ENCODE data around the gene TMED1. TPM values are rescaled to one million over a fixed set of nuclear protein-coding genes. Genes with fewer than 3 reads are reported as not detected.

TMED1 gene, protein sequence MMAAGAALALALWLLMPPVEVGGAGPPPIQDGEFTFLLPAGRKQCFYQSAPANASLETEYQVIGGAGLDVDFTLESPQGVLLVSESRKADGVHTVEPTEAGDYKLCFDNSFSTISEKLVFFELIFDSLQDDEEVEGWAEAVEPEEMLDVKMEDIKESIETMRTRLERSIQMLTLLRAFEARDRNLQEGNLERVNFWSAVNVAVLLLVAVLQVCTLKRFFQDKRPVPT
- total RNA-seq: 10 to 100 TPM; 11.3 to 40.7 (median 25.1) TPM

DNA sequence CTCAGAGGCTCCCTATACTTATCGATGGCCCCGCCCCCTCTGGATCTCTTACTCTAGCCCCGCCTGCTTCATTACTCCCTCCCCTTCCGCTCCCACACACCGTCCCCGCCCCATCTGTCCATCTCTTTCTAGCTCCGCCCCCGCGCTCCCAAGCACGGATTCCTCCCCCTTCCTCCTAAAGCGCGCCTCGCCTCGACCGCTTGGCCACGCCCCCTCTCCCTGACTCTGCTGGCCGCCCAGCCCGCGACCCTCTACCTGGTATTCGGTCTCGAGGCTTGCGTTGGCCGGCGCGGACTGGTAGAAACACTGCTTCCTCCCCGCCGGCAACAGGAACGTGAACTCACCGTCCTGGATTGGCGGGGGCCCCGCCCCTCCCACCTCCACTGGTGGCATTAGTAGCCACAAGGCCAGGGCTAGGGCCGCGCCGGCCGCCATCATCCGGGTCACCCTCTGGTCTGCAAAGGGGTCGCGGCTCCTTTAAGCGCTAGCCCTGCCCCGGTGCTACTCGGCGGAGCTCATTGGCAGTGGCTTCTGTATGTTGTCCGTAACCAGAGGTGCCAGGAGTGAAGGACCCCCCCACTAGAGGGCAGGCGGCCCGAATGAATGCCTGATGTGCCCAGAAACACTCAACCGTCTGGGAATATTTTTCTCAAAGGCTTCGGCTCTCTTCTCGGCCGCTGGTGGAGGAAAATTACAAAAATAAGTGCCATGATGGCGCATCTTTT, at the start of gene TMED1:
TMED1 (minus strand) TSS at position 459 of the 725 bp plus-strand sequence; CDS start at position 438, 21 bp downstream.
- Histone ChIP-seq H3K4me3 (peak within 1 kb of the TSS; percentile 31 to 84 (median 58)), H3K27me3 (no peaks in the 10 kb centered on the region), H3K4me1 (peaks cover 0 to 19% (median 7%) of the 10 kb centered on the region in 4 donors), H3K9me3 (no peaks in the 10 kb centered on the region), H3K27ac (peak within 1 kb of the TSS; percentile 94 to 97 (median 96)), H3K36me3 (peaks cover 5 to 35% (median 31%) of the 10 kb centered on the region in 4 donors)
- ATAC-seq (ENCODE audit: low FRiP score in 2 of 2) (peak; percentile 95 to 98), DNase-seq (peak; percentile 96 to 97)
- TF ChIP-seq EP300 (IDR thresholded peaks at IDR 0.05): peak in 1 of 4 donors; percentile 6
- peak in 2 of 4 donors; percentile 48 to 61 for TF ChIP-seq POLR2A (IDR thresholded peaks at IDR 0.05)
- peak; percentile 41 to 79 for TF ChIP-seq POLR2AphosphoS5 (IDR thresholded peaks at IDR 0.05)
- TF ChIP-seq, protein P1, sequence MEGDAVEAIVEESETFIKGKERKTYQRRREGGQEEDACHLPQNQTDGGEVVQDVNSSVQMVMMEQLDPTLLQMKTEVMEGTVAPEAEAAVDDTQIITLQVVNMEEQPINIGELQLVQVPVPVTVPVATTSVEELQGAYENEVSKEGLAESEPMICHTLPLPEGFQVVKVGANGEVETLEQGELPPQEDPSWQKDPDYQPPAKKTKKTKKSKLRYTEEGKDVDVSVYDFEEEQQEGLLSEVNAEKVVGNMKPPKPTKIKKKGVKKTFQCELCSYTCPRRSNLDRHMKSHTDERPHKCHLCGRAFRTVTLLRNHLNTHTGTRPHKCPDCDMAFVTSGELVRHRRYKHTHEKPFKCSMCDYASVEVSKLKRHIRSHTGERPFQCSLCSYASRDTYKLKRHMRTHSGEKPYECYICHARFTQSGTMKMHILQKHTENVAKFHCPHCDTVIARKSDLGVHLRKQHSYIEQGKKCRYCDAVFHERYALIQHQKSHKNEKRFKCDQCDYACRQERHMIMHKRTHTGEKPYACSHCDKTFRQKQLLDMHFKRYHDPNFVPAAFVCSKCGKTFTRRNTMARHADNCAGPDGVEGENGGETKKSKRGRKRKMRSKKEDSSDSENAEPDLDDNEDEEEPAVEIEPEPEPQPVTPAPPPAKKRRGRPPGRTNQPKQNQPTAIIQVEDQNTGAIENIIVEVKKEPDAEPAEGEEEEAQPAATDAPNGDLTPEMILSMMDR (IDR thresholded peaks at IDR 0.05): peak in 4 of 6 experiments; percentile 51 to 77 (median 69)
- WGBS, 2 donors: 0 to 1% methylated on average over 33 to 44 of the region's 50 CpGs

DNA sequence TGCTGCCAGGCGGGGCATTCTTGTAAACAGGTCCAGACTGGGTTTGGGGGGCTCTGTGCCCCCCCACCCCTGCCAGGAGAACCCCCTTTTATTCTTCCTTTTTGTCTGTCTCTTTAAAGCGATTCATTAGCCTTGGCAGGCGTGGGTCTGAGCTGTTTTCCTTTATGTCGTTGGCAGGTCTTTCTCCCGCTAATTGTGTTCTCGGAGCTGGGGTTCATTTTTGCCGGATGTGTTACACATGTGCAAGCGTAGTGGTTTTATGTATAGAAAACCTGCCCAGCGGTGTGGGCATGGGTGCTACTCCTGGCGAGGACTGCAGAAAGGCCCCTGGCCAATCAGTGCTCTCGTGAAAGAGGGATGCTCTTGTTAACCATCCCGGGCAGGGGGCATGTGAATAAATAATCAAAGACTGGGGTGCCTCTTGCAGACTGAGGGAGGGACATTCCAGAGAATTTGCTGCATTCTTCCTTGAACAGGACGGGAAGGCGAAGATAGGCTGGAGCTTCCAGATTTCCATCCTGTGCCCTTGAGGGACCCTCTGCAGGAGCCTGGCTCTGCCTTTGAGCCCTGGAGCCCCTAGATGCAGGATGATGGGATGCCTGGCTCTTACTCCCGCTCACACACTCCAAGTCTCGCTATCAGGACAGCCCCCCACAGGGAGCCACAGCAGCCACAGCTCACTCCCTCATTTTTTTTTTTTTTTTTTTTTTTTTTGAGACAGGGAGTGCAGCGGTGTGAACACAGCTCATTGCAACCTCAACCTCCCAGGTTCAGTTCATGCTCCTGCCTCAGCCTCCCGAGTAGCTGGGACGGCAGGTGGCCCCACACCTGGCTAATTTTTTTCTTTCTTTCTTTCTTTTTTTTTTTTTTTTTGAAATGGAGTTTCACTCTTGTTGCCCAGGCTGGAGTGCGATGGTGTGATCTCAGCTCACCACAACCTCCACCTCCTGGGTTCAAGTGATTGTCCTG, 49.5 kb upstream of the TMED1 start:
- no peak for ATAC-seq (ENCODE audit: low FRiP score in 2 of 2)
- Histone ChIP-seq H3K4me1 (peaks cover 0 to 8% (median 4%) of the 10 kb centered on the region in 4 donors), H3K27me3 (no peaks in the 10 kb centered on the region), H3K4me3 (no peak overlapping the region), H3K27ac (no peak overlapping the region), H3K36me3 (no peaks in the 10 kb centered on the region), H3K9me3 (no peaks in the 10 kb centered on the region)
- TF ChIP-seq POLR2A (IDR thresholded peaks at IDR 0.05): no peak
- no peak for TF ChIP-seq POLR2AphosphoS5 (IDR thresholded peaks at IDR 0.05)
- TF ChIP-seq, protein P1 (IDR thresholded peaks at IDR 0.05): no peak
- no peak for TF ChIP-seq EP300 (IDR thresholded peaks at IDR 0.05)
- no peak for DNase-seq
- WGBS, 2 donors: 78 to 89% methylated on average over 20 of the region's 20 CpGs

DNA sequence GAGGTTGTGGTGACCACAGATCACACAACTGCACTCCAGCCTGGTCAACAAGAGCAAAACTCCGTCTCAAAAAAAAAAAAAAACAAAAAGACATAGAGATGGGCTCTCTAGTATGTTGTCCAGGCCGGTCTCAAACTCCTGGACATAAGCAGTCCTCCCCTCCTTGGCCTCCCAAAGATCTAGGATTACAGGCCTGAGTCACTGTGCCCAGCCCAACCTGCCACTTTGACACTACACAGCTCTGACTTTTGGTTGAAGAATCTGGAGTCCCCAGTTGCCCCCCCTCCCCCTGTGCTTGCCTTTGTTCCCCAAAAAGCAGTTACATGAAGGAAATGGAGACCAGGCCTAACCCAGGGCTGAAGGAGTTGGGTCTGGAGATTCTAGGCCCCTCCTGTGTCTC, 48.3 kb upstream of the TMED1 start:
- Histone ChIP-seq H3K9me3 (no peaks in the 10 kb centered on the region), H3K27me3 (no peaks in the 10 kb centered on the region), H3K27ac (no peak overlapping the region), H3K36me3 (no peaks in the 10 kb centered on the region), H3K4me1 (peaks cover 0 to 11% (median 5%) of the 10 kb centered on the region in 4 donors), H3K4me3 (no peak overlapping the region)
- 83 to 89% methylated on average over 2 of the region's 2 CpGs for WGBS, 2 donors
- ATAC-seq (ENCODE audit: low FRiP score in 2 of 2): no peak
- DNase-seq: no peak
- no peak for TF ChIP-seq POLR2A (IDR thresholded peaks at IDR 0.05)
- TF ChIP-seq, protein P1 (IDR thresholded peaks at IDR 0.05): no peak
- no peak for TF ChIP-seq EP300 (IDR thresholded peaks at IDR 0.05)
- no peak for TF ChIP-seq POLR2AphosphoS5 (IDR thresholded peaks at IDR 0.05)

DNA sequence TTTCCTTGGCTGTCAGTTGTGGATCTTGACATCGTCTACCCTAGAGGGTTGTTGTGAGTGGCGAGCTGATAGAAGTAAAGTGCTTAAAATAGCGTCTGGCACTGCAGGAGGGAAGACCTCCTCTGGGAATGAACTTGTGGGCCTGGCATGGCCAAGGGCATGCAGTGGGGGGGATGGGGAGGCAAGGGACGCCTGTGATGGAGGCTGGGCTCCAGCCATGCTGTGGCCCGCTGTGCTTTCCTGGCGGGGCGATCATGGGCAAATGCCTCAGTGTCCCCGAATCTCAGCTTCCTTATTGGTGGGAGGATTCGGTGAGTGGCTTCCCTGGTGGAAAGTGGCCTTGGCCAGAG, 46.1 kb upstream of the TMED1 start:
- DNase-seq (no peak), ATAC-seq (ENCODE audit: low FRiP score in 2 of 2) (no peak)
- Histone ChIP-seq H3K9me3 (no peaks in the 10 kb centered on the region), H3K4me1 (peaks cover 0 to 20% (median 10%) of the 10 kb centered on the region in 4 donors), H3K27ac (no peak overlapping the region), H3K27me3 (no peaks in the 10 kb centered on the region), H3K36me3 (no peaks in the 10 kb centered on the region), H3K4me3 (no peak overlapping the region)
- TF ChIP-seq, protein P1 (IDR thresholded peaks at IDR 0.05): no peak
- no peak for TF ChIP-seq EP300 (IDR thresholded peaks at IDR 0.05)
- 84 to 87% methylated on average over 9 of the region's 9 CpGs for WGBS, 2 donors

Data from upper lobe of left lung (tissue), 6 donors.